Nucleus accumbens (tissue), 56 donors: Measurements from ENCODE around the gene DLGAP1.
A peak's percentile ranks its signal among the peaks of the same experiment; 100 is the strongest.
"Not testable (repeated sequence)": the region's sequence is repeated elsewhere in the genome, so short reads cannot be mapped to it uniquely, and the experiment has no call there.

Source experiments
- DNase-seq, 56 donors: peaks; one replicate each; lab custom pipeline; 2025; lab: John Stamatoyannopoulos, UW

DLGAP1 gene

GRCh38 chr18:4106407-4107033 lies 348.6 kb downstream of the DLGAP1 start:
- peak in 52 of 56 donors; percentile 4 to 87 (median 42) for DNase-seq

- no peak for DNase-seq
These were observed 352.2 kb downstream of the DLGAP1 start for GRCh38 chr18:4102901-4103300.

- DNase-seq: no peak
These were observed 354.1 kb downstream of the DLGAP1 start for GRCh38 chr18:4101009-4101408.

- DNase-seq: no peak
These were observed 358.6 kb downstream of the DLGAP1 start for GRCh38 chr18:4096486-4096885.

- DNase-seq: no peak
These were observed 361.4 kb downstream of the DLGAP1 start for GRCh38 chr18:4093676-4094075.

- DNase-seq: no peak
These were observed 370.7 kb downstream of the DLGAP1 start for GRCh38 chr18:4084382-4084900.

- no peak for DNase-seq
These were observed 376.9 kb downstream of the DLGAP1 start for GRCh38 chr18:4078246-4078645.

- no peak for DNase-seq
These were observed 377.4 kb downstream of the DLGAP1 start for GRCh38 chr18:4077721-4078120.

GRCh38 chr18:4077204-4077603 lies 377.9 kb downstream of the DLGAP1 start:
- DNase-seq: no peak

- DNase-seq: no peak
These were observed 380.5 kb downstream of the DLGAP1 start for GRCh38 chr18:4074647-4075046.

- no peak for DNase-seq
These were observed 385.9 kb downstream of the DLGAP1 start for GRCh38 chr18:4069183-4069582.

GRCh38 chr18:4068552-4069158 lies 386.5 kb downstream of the DLGAP1 start:
- peak in 22 of 56 donors; percentile 0 to 61 (median 26) for DNase-seq

GRCh38 chr18:4063545-4063944 lies 391.6 kb downstream of the DLGAP1 start:
- DNase-seq: no peak

- no peak for DNase-seq
These were observed 394.5 kb downstream of the DLGAP1 start for GRCh38 chr18:4060427-4061281.

GRCh38 chr18:4058179-4058578 lies 396.9 kb downstream of the DLGAP1 start:
- no peak for DNase-seq

- no peak for DNase-seq
These were observed 414.6 kb downstream of the DLGAP1 start for GRCh38 chr18:4040391-4041092.

- DNase-seq: no peak
These were observed 419.6 kb downstream of the DLGAP1 start for GRCh38 chr18:4035521-4035920.

GRCh38 chr18:4034815-4035214 lies 420.3 kb downstream of the DLGAP1 start:
- not testable (repeated sequence) for DNase-seq

- no peak for DNase-seq
These were observed 428.6 kb downstream of the DLGAP1 start for GRCh38 chr18:4026542-4026941.

GRCh38 chr18:4024702-4025101 lies 430.4 kb downstream of the DLGAP1 start:
- DNase-seq: no peak

- not testable (repeated sequence) for DNase-seq
These were observed 432.4 kb downstream of the DLGAP1 start for GRCh38 chr18:4022749-4023148.
